Aorta (tissue), 5 donors: ENCODE data around the gene NXPE2. TPM values are rescaled to one million over a fixed set of nuclear protein-coding genes. Genes with fewer than 3 reads are reported as not detected.

Experiments used
- ATAC-seq: fragments of 200-7000 bp; cut with Tn5 transposase; one replicate; pipeline ENCODE4 v1.9.1; 2022; ENCODE audit warnings: moderate library complexity; ENCODE audit not compliant: low FRiP score
- DNase-seq, 2 donors: peaks; one replicate each; pipeline ENCODE4 v3.0.0-alpha.2; 2020
- H3K27ac ChIP-seq, 2 donors: one replicate each; pipeline ENCODE4 v1.5.1; 2013; ENCODE audit warnings: low read length in 2 of 2, mild to moderate bottlenecking in 2 of 2, moderate library complexity in 2 of 2, control low read depth in 1 of 2, inconsistent platforms in 1 of 2, low read depth in 1 of 2
- H3K27me3 ChIP-seq, 2 donors: one replicate each; pipeline ENCODE4 v1.6.1; 2013; ENCODE audit warnings: control low read depth in 1 of 2, low read length in 1 of 2, mild to moderate bottlenecking in 1 of 2, moderate library complexity in 1 of 2; ENCODE audit not compliant: insufficient read depth in 2 of 2, control insufficient read depth in 1 of 2
- H3K36me3 ChIP-seq, 2 donors: one replicate each; pipeline ENCODE4 v1.6.1; 2013; ENCODE audit warnings: control low read depth in 1 of 2, low read length in 1 of 2, mild to moderate bottlenecking in 1 of 2; ENCODE audit not compliant: insufficient read depth in 2 of 2, control insufficient read depth in 1 of 2
- H3K4me1 ChIP-seq, 2 donors: one replicate each; pipeline ENCODE4 v1.6.1; 2013; ENCODE audit warnings: low read length in 2 of 2, control low read depth in 1 of 2, mild to moderate bottlenecking in 1 of 2, moderate library complexity in 1 of 2; ENCODE audit not compliant: insufficient read depth in 2 of 2, control insufficient read depth in 1 of 2
- H3K4me3 ChIP-seq, 2 donors: one replicate each; pipeline ENCODE4 v1.5.1; 2013; ENCODE audit warnings: low read length in 2 of 2, control low read depth in 1 of 2, mild to moderate bottlenecking in 1 of 2
- H3K9me3 ChIP-seq: one replicate; pipeline ENCODE4 v1.6.1; 2013; ENCODE audit warnings: mild to moderate bottlenecking, low read length; ENCODE audit not compliant: control insufficient read depth
- WGBS, 2 donors: extraction: QIAGEN DNeasy Blood & Tissue Kit; methylation state at CpG; one replicate each; pipeline ENCODE4 v1.1.7; 2013; 5-methylcytosine and 5-hydroxymethylcytosine counted together
- intact Hi-C, 2 donors: fragments of 100-400 bp; cut with DNase I; formaldehyde crosslinking; loops; one replicate each; pipeline versions ENCODE4 v1.14.2 to v1.15.0; 2022
- polyA plus RNA-seq, 2 donors: library from polyadenylated mRNA; stranded (reverse); fragments of 200-250 nt; gene quantifications; one replicate each; pipeline ENCODE4 v1.2.3, GENCODE V29; 2013
- total RNA-seq, 2 donors: library from RNA; stranded (reverse); fragmentation: NEBNext Ultra II Directional; extraction: Animal tissue kit (Norgen Biotek cat#: 25700); gene quantifications; one replicate each; pipeline ENCODE4 v1.2.1, GENCODE V29; 2021
- donor health status: healthy with polysubstance abuse.
- donor health status: Bipolar disorder and iron deficiency.
- donor health status: DM: no; HTN: no; CAD: no.
- donor health status: DM: no; HTN: no; CAD: no.
- donor health status: DM: yes; HTN: yes; CAD: no.

NXPE2 gene
- total and polyA plus RNA-seq, 4 donors = 0.19 to 0.99 TPM; not detected in 2

GRCh38 chr11:114724916-114725524, 46.7 kb downstream of the NXPE2 start:
- WGBS, 2 donors = 74 to 77% methylated on average over 3 of the region's 3 CpGs
- no peak for ATAC-seq
- Histone ChIP-seq H3K4me1 (no peaks in the 10 kb centered on the region), H3K4me3 (no peak overlapping the region), H3K27me3 (no peaks in the 10 kb centered on the region), H3K27ac (no peak overlapping the region), H3K9me3 (no peaks in the 10 kb centered on the region), H3K36me3 (no peaks in the 10 kb centered on the region)
- intact Hi-C loops = no loop called here
- no peak for DNase-seq

DNA sequence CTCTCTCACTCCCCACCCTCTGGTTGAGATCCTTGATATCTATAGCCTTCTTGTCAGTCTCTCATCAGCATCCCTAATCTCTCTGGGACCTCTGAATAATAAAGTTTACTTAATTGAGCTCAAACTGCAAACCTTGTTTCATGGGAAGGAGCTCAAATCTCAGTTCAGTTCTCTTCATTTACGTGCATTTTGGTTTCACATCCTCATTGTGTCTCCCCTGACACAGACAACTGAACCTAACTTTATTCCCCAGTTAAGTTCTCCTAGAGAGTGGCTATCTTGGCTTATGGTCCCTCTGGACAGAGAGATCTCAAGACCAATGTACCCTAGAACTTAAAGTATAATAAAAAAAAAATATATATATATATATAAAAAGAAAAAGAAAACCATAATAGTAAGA, 47.3 kb downstream of the NXPE2 start:
- no peaks in the 10 kb centered on the region for H3K9me3 ChIP-seq
- no peak for DNase-seq
- no peak for ATAC-seq
- no peak overlapping the region for H3K27ac ChIP-seq
- no peaks in the 10 kb centered on the region for H3K36me3 ChIP-seq
- no peaks in the 10 kb centered on the region for H3K27me3 ChIP-seq
- 70 to 81% methylated on average over 1 of the region's 1 CpG for whole genome bisulfite sequencing, 2 donors
- no peaks in the 10 kb centered on the region for H3K4me1 ChIP-seq
- intact Hi-C loops = no loop called here
- H3K4me3 ChIP-seq = no peak overlapping the region

DNA sequence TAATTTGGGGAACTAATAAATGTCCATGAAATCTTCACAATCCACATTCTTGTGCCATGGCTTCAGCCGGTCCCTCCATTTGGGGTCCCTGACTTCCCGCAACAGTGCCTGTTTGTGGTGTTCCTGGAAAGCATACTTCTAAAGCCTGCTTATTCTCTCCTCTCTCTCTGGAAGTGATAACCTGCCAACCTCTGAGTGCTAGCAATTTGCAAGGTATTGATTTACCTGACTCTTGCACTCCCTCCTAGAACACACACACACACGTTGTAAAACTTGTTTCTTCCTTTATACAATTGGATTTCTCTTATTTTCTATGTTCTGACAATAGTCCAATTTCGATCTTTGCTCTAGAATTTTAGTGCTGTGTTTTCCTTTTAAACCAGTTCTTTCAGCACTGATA, 58.5 kb downstream of the NXPE2 start:
- 78 to 80% methylated on average over 4 of the region's 4 CpGs for WGBS, 2 donors
- DNase-seq (no peak), ATAC-seq (no peak)
- no peak overlapping the region for H3K4me3 ChIP-seq
- H3K36me3 ChIP-seq = no peaks in the 10 kb centered on the region
- intact Hi-C loops = no loop called here
- H3K27ac ChIP-seq = no peak overlapping the region
- no peaks in the 10 kb centered on the region for H3K4me1 ChIP-seq
- no peaks in the 10 kb centered on the region for H3K9me3 ChIP-seq
- H3K27me3 ChIP-seq = no peaks in the 10 kb centered on the region

DNA sequence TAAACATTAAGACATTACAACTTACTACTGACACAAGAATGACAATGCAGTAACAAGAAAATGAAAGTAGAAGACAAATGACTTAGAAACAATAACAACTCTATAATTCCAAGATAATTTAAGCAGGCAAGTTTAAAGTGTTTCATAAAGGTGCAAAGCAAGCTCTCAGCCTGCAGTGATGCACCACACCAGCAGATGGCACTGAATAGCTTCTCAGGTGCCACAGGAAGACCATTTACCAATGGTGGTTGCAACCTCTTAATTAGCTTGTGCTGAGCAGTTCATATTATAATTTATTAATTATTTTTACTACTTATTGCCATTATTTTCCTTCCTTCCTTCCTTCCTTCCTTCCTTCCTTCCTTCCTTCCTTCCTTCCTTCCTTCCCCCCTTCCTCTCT, 60.6 kb downstream of the NXPE2 start:
- intact Hi-C loops = no loop called here
- ATAC-seq = no peak
- no peaks in the 10 kb centered on the region for H3K36me3 ChIP-seq
- H3K9me3 ChIP-seq = peaks cover 4% of the 10 kb centered on the region
- no peak overlapping the region for H3K4me3 ChIP-seq
- no peaks in the 10 kb centered on the region for H3K27me3 ChIP-seq
- no peak for DNase-seq
- no peaks in the 10 kb centered on the region for H3K4me1 ChIP-seq
- H3K27ac ChIP-seq = no peak overlapping the region

GRCh38 chr11:114745150-114745671, 66.9 kb downstream of the NXPE2 start:
- peaks cover 0 to 1% of the 10 kb centered on the region in 2 donors for H3K27me3 ChIP-seq
- ATAC-seq = no peak
- peaks cover 4% of the 10 kb centered on the region for H3K9me3 ChIP-seq
- 58% methylated on average over 2 of the region's 2 CpGs for WGBS, 2 donors
- no peaks in the 10 kb centered on the region for H3K36me3 ChIP-seq
- no peaks in the 10 kb centered on the region for H3K4me1 ChIP-seq
- DNase-seq = no peak
- no peak overlapping the region for H3K4me3 ChIP-seq
- no peak overlapping the region for H3K27ac ChIP-seq
- intact Hi-C loops = no loop called here

DNA sequence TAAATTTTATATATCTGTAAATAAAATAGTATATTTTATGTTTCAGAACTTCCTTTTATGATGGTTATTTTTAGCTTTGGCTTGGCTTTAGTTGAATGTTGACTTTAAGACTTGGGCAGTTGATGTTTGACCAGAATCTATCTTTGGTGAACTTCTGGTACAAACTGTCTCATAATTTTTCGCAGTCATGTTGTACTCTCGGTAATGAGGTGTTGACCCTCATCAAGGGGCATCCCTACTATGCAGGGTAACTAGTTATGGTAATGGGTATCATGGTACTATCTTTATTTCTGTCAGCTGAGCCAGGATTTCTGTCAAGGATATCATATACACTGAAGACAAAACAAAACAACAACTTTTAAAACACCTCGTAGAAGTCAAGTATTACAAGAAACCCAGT, 67.7 kb downstream of the NXPE2 start:
- DNase-seq = no peak
- Histone ChIP-seq H3K4me1 (no peaks in the 10 kb centered on the region), H3K4me3 (no peak overlapping the region), H3K9me3 (peaks cover 4% of the 10 kb centered on the region), H3K36me3 (no peaks in the 10 kb centered on the region), H3K27me3 (peaks cover 0 to 1% of the 10 kb centered on the region in 2 donors), H3K27ac (no peak overlapping the region)
- 18 to 19% methylated on average over 3 of the region's 3 CpGs for WGBS, 2 donors
- intact Hi-C loops = no loop called here
- no peak for ATAC-seq

Other genes starting within 250 kb of the NXPE2 start
- 100 to 1,000 TPM; 103 to 109 TPM for gene REXO2, start 239.1 kb upstream of the NXPE2 start, total RNA-seq
- gene REXO2, start 239.1 kb upstream of the NXPE2 start, polyA plus RNA-seq = 100 to 1,000 TPM in 1 of 2 donors, 10 to 100 TPM in 1; 96.3 to 105 TPM
- not detected for gene NXPE1, start 118.6 kb upstream of the NXPE2 start, total RNA-seq
- 1 to 10 TPM in 1 of 2 donors, under 1 TPM in 1; 0.15 to 6.3 TPM for gene NXPE1, start 118.6 kb upstream of the NXPE2 start, polyA plus RNA-seq
- gene NXPE4, start 82.7 kb upstream of the NXPE2 start, total RNA-seq = under 1 TPM in 1 of 2 donors, not detected in 1; 0.33 TPM
- gene NXPE4, start 82.7 kb upstream of the NXPE2 start, polyA plus RNA-seq = 1 to 10 TPM in 1 of 2 donors, not detected in 1; 1.9 TPM